SK-N-SH (cell line): ENCODE results near the gene ARHGAP6.

Source experiments
- EP300 ChIP-seq, 2 experiments: IDR thresholded peaks; 2 replicates each; pipeline versions ENCODE4 v1.4.0 to v1.6.1; 2012; ENCODE audit warnings: borderline replicate concordance in 1 of 2, low read depth in 1 of 2, low read length in 1 of 2
- JUND ChIP-seq: IDR thresholded peaks from 2 replicates; pipeline ENCODE4 v1.4.0; 2012
- NRF1 ChIP-seq: IDR thresholded peaks from 2 replicates; pipeline ENCODE4 v1.6.1; 2012; ENCODE audit warnings: low read depth, mild to moderate bottlenecking, low read length
- POLR2AphosphoS5 ChIP-seq: IDR thresholded peaks from 2 replicates; pipeline ENCODE4 v1.6.1; 2012; ENCODE audit warnings: low read depth, low read length
- RFX5 ChIP-seq: IDR thresholded peaks from 2 replicates; pipeline ENCODE4 v1.6.1; 2012; ENCODE audit warnings: mild to moderate bottlenecking, improper control_type of control experiment, low read length
- YY1 ChIP-seq: IDR thresholded peaks from 2 replicates; pipeline ENCODE4 v1.4.0; 2012; ENCODE audit warnings: low read depth, mild to moderate bottlenecking
- TF ChIP-seq, protein P1 (sequence below): fragments of 200-600 bp; sonication (generic); IDR thresholded peaks from 2 replicates; pipeline ENCODE4 v1.6.1; 2017; ENCODE audit warnings: antibody characterized with exemption, mild to moderate bottlenecking, moderate library complexity
- TF ChIP-seq, protein P2 (sequence below): fragments of 150-350 bp; IDR thresholded peaks from 2 replicates; pipeline ENCODE4 v1.6.1; 2017; ENCODE audit warnings: antibody characterized with exemption, low read length, low read depth, borderline replicate concordance

GRCh38 chrX:11541510-11541909, 124.2 kb downstream of the ARHGAP6 start:
- TF ChIP-seq JUND (no peak), POLR2AphosphoS5 (no peak), EP300 (IDR thresholded peaks at IDR 0.05; ENCODE audit: borderline replicate concordance in 1 of 2, low read depth in 1 of 2, low read length in 1 of 2) (no peak), YY1 (no peak), RFX5 (no peak), NRF1 (no peak)
- TF ChIP-seq, protein P1, sequence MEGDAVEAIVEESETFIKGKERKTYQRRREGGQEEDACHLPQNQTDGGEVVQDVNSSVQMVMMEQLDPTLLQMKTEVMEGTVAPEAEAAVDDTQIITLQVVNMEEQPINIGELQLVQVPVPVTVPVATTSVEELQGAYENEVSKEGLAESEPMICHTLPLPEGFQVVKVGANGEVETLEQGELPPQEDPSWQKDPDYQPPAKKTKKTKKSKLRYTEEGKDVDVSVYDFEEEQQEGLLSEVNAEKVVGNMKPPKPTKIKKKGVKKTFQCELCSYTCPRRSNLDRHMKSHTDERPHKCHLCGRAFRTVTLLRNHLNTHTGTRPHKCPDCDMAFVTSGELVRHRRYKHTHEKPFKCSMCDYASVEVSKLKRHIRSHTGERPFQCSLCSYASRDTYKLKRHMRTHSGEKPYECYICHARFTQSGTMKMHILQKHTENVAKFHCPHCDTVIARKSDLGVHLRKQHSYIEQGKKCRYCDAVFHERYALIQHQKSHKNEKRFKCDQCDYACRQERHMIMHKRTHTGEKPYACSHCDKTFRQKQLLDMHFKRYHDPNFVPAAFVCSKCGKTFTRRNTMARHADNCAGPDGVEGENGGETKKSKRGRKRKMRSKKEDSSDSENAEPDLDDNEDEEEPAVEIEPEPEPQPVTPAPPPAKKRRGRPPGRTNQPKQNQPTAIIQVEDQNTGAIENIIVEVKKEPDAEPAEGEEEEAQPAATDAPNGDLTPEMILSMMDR, result no peak
- TF ChIP-seq, protein P2, sequence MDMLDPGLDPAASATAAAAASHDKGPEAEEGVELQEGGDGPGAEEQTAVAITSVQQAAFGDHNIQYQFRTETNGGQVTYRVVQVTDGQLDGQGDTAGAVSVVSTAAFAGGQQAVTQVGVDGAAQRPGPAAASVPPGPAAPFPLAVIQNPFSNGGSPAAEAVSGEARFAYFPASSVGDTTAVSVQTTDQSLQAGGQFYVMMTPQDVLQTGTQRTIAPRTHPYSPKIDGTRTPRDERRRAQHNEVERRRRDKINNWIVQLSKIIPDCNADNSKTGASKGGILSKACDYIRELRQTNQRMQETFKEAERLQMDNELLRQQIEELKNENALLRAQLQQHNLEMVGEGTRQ, result no peak
